Activated T-cell treated with anti-CD3 and anti-CD28 coated beads, Interleukin-2, amount 50 U/mL, for 4 hours (primary cell): Measurements from ENCODE around the gene KRT36. TPM values are rescaled to one million over a fixed set of nuclear protein-coding genes. Genes with fewer than 3 reads are reported as not detected.
A peak's percentile ranks its signal among the peaks of the same experiment; 100 is the strongest.

Experiments used
- ATAC-seq, 2 donors: fragments of 200-7000 bp; cut with Tn5 transposase; one replicate each; pipeline ENCODE4 v1.10.0; 2021
- DNase-seq: peaks from one replicate; pipeline ENCODE4 v3.0.0-alpha.2; 2020
- H3K27me3 Mint-ChIP-seq: one replicate; pipeline ENCODE4 v1.8.0; 2021; ENCODE audit warnings: low read depth, mixed read lengths
- H3K36me3 Mint-ChIP-seq: one replicate; pipeline ENCODE4 v1.8.0; 2022; ENCODE audit warnings: mixed read lengths; ENCODE audit not compliant: insufficient read depth
- H3K4me1 Mint-ChIP-seq: one replicate; pipeline ENCODE4 v1.8.0; 2021; ENCODE audit warnings: low read depth, mixed read lengths
- H3K4me3 Mint-ChIP-seq: one replicate; pipeline ENCODE4 v1.8.0; 2021; ENCODE audit warnings: mild to moderate bottlenecking, moderate library complexity, mixed read lengths
- H3K9me3 Mint-ChIP-seq: one replicate; pipeline ENCODE4 v1.8.0; 2021; ENCODE audit warnings: mixed read lengths
- total RNA-seq, 3 donors: library from RNA; stranded (reverse); gene quantifications; one replicate each; pipeline ENCODE4 v1.2.1, GENCODE V29; 2021

Gene KRT36
- total RNA-seq, 3 donors from 2014 or later = not detected

- H3K4me3 Mint-ChIP-seq = peak overlapping the region; percentile 29
- no peak for DNase-seq
- H3K36me3 Mint-ChIP-seq = no peaks in the 10 kb centered on the region
- no peaks in the 10 kb centered on the region for H3K9me3 Mint-ChIP-seq
- ATAC-seq = no peak
- peaks cover 6% of the 10 kb centered on the region for H3K4me1 Mint-ChIP-seq
- peaks cover 52% of the 10 kb centered on the region for H3K27me3 Mint-ChIP-seq
Measured at GRCh38 chr17:41528959-41529353, 39.2 kb upstream of the KRT36 start.

GRCh38 chr17:41527063-41528023 is 37.6 kb upstream of the KRT36 start:
- H3K4me1 Mint-ChIP-seq = peaks cover 6% of the 10 kb centered on the region
- H3K9me3 Mint-ChIP-seq = no peaks in the 10 kb centered on the region
- DNase-seq = no peak
- peak in 1 of 2 donors; percentile 35 for ATAC-seq
- H3K36me3 Mint-ChIP-seq = no peaks in the 10 kb centered on the region
- H3K4me3 Mint-ChIP-seq = peak overlapping the region; percentile 42
- peaks cover 46% of the 10 kb centered on the region for H3K27me3 Mint-ChIP-seq

- no peak for ATAC-seq
- Mint-ChIP-seq H3K4me3 (no peak overlapping the region), H3K36me3 (no peaks in the 10 kb centered on the region), H3K27me3 (peaks cover 25% of the 10 kb centered on the region), H3K9me3 (no peaks in the 10 kb centered on the region), H3K4me1 (peaks cover 5% of the 10 kb centered on the region)
- DNase-seq = no peak
Measured at GRCh38 chr17:41524261-41524660, 34.6 kb upstream of the KRT36 start.

- H3K27me3 Mint-ChIP-seq = peaks cover 21% of the 10 kb centered on the region
- no peak overlapping the region for H3K4me3 Mint-ChIP-seq
- DNase-seq (no peak), ATAC-seq (no peak)
- H3K4me1 Mint-ChIP-seq = peaks cover 4% of the 10 kb centered on the region
- H3K9me3 Mint-ChIP-seq = no peaks in the 10 kb centered on the region
- no peaks in the 10 kb centered on the region for H3K36me3 Mint-ChIP-seq
Measured at GRCh38 chr17:41523787-41524186, 34.1 kb upstream of the KRT36 start.

- H3K36me3 Mint-ChIP-seq = no peaks in the 10 kb centered on the region
- H3K4me1 Mint-ChIP-seq = peaks cover 2% of the 10 kb centered on the region
- H3K27me3 Mint-ChIP-seq = peaks cover 15% of the 10 kb centered on the region
- no peak for DNase-seq
- no peak for ATAC-seq
- H3K4me3 Mint-ChIP-seq = no peak overlapping the region
- H3K9me3 Mint-ChIP-seq = no peaks in the 10 kb centered on the region
Measured at GRCh38 chr17:41523225-41523593, 33.5 kb upstream of the KRT36 start.

GRCh38 chr17:41522301-41523224 is 32.9 kb upstream of the KRT36 start:
- Mint-ChIP-seq H3K36me3 (no peaks in the 10 kb centered on the region), H3K9me3 (no peaks in the 10 kb centered on the region), H3K27me3 (peaks cover 13% of the 10 kb centered on the region), H3K4me3 (no peak overlapping the region), H3K4me1 (peaks cover 2% of the 10 kb centered on the region)
- DNase-seq = no peak
- ATAC-seq = no peak

GRCh38 chr17:41521574-41522261 is 32.0 kb upstream of the KRT36 start:
- Mint-ChIP-seq H3K27me3 (peaks cover 4% of the 10 kb centered on the region), H3K4me3 (no peak overlapping the region), H3K36me3 (no peaks in the 10 kb centered on the region), H3K4me1 (no peaks in the 10 kb centered on the region), H3K9me3 (no peaks in the 10 kb centered on the region)
- DNase-seq (no peak), ATAC-seq (no peak)

- peaks cover 2% of the 10 kb centered on the region for H3K27me3 Mint-ChIP-seq
Measured at GRCh38 chr17:41520821-41521521, 31.3 kb upstream of the KRT36 start.

GRCh38 chr17:41519501-41520224 is 30.0 kb upstream of the KRT36 start:
- ATAC-seq = no peak
- H3K4me3 Mint-ChIP-seq = no peak overlapping the region
- no peaks in the 10 kb centered on the region for H3K27me3 Mint-ChIP-seq
- H3K36me3 Mint-ChIP-seq = no peaks in the 10 kb centered on the region
- H3K9me3 Mint-ChIP-seq = no peaks in the 10 kb centered on the region
- no peaks in the 10 kb centered on the region for H3K4me1 Mint-ChIP-seq
- no peak for DNase-seq

More at GRCh38 chr17:41520821-41521521, 31.3 kb upstream of the KRT36 start:
- Mint-ChIP-seq H3K9me3 (no peaks in the 10 kb centered on the region), H3K4me3 (no peak overlapping the region), H3K36me3 (no peaks in the 10 kb centered on the region), H3K4me1 (no peaks in the 10 kb centered on the region)
- no peak for ATAC-seq
- no peak for DNase-seq

GRCh38 chr17:41518789-41519449 is 29.2 kb upstream of the KRT36 start, which contains the start of gene KRT15:
Gene KRT15, minus strand, starts transcription at chr17:41518890. Its CDS starts 63 bp downstream, at chr17:41518827.
- H3K27me3 Mint-ChIP-seq = peaks cover 2% of the 10 kb centered on the region
- H3K9me3 Mint-ChIP-seq = no peaks in the 10 kb centered on the region
- H3K4me1 Mint-ChIP-seq = no peaks in the 10 kb centered on the region
- H3K4me3 Mint-ChIP-seq = no peak within 1 kb of the TSS
- DNase-seq = no peak
- H3K36me3 Mint-ChIP-seq = no peaks in the 10 kb centered on the region
- no peak for ATAC-seq

GRCh38 chr17:41518031-41518430 is 28.3 kb upstream of the KRT36 start:
- H3K4me3 Mint-ChIP-seq = no peak overlapping the region
- no peaks in the 10 kb centered on the region for H3K9me3 Mint-ChIP-seq
- no peaks in the 10 kb centered on the region for H3K4me1 Mint-ChIP-seq
- no peaks in the 10 kb centered on the region for H3K36me3 Mint-ChIP-seq
- peaks cover 2% of the 10 kb centered on the region for H3K27me3 Mint-ChIP-seq
- ATAC-seq = no peak
- no peak for DNase-seq

- no peak overlapping the region for H3K4me3 Mint-ChIP-seq
- H3K36me3 Mint-ChIP-seq = no peaks in the 10 kb centered on the region
- no peak for ATAC-seq
Measured at GRCh38 chr17:41516830-41517283, 27.1 kb upstream of the KRT36 start.

More at GRCh38 chr17:41516830-41517283, 27.1 kb upstream of the KRT36 start:
- H3K27me3 Mint-ChIP-seq = peaks cover 2% of the 10 kb centered on the region
- H3K4me1 Mint-ChIP-seq = no peaks in the 10 kb centered on the region
- no peaks in the 10 kb centered on the region for H3K9me3 Mint-ChIP-seq
- DNase-seq = no peak
